Measurements from ENCODE around the gene IPP. TPM values are rescaled to one million over a fixed set of nuclear protein-coding genes. Genes with fewer than 3 reads are reported as not detected.

Gene IPP
- total and polyA plus RNA-seq, 2 of the 4 experiments (the other 2 are of a cell fraction), result 4.6 to 10.6 TPM

DNA sequence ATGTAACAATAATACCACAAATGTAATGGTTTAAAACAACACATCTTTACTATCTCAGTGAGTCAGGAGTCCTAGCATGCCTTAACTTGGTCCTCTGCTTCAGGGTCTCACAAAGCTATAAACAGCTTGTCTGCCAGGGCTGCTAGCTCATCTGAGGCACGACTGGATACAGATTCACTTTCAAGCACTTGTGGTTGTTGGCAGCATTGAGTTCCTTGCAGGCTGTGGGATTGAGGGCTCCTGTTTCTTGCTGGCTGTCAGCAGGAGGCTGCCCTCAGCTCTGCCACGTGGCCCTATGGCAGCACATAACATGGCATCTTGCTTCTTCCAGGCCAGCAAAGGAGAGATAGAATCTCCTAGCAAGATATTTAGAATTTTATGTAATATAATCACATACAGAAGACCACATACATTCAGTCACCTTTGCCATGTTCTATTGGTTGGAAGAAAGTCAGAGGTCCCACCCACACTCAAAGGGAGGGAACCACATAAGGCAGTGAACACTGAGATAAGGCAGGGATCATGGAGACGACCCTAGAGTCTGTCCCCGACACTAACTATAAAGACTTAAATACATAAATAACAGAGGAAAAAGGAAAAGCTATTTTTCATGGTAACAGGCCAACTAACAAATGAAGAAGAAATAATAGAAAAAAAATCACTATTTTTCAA lies 18.9 kb upstream of the IPP start (continued):
- TF ChIP-seq, protein P1, sequence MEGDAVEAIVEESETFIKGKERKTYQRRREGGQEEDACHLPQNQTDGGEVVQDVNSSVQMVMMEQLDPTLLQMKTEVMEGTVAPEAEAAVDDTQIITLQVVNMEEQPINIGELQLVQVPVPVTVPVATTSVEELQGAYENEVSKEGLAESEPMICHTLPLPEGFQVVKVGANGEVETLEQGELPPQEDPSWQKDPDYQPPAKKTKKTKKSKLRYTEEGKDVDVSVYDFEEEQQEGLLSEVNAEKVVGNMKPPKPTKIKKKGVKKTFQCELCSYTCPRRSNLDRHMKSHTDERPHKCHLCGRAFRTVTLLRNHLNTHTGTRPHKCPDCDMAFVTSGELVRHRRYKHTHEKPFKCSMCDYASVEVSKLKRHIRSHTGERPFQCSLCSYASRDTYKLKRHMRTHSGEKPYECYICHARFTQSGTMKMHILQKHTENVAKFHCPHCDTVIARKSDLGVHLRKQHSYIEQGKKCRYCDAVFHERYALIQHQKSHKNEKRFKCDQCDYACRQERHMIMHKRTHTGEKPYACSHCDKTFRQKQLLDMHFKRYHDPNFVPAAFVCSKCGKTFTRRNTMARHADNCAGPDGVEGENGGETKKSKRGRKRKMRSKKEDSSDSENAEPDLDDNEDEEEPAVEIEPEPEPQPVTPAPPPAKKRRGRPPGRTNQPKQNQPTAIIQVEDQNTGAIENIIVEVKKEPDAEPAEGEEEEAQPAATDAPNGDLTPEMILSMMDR (conservative IDR thresholded peaks at IDR 0.05; ENCODE audit: low read depth, low read length), result no peak
- TF ChIP-seq RAD21 (IDR thresholded peaks at IDR 0.05; ENCODE audit: low read length), result no peak

- Histone ChIP-seq H4K20me1 (ENCODE audit: insufficient read depth, low read length) (no peaks in the 10 kb centered on the region), H3K9me3 (ENCODE audit: control insufficient read depth, insufficient read depth, low read length) (no peaks in the 10 kb centered on the region), H3K27me3 (ENCODE audit: control insufficient read depth, insufficient read depth, low read length) (no peaks in the 10 kb centered on the region; the same call in 1 of the 2 replicates), H3K4ac (ENCODE audit: low read depth, low read length) (peak overlapping the region; percentile 71; the same call in 1 of the 2 replicates), H2BK120ac (ENCODE audit: low read depth, low read length) (no peak overlapping the region), H4K8ac (ENCODE audit: low read depth in 2 of 2, low read length in 2 of 2) (peak overlapping the region in 1 of 2 experiments; percentile 12; a peak in 1 of 4 replicates), H3K4me2 (ENCODE audit: low read depth, low read length) (no peak overlapping the region), H3K4me1 (ENCODE audit: control insufficient read depth, insufficient read depth, low read length) (0 out of 2 replicates have a peak, but pooled peaks cover 2% of the 10 kb centered on the region), H3K14ac (replicated peaks; ENCODE audit: low read depth, low read length) (no peak overlapping the region), H4K5ac (ENCODE audit: low read depth, low read length) (no peak overlapping the region), H2AK9ac (replicated peaks; ENCODE audit: low read depth, low read length, poor library complexity) (no peak overlapping the region), H3K56ac (ENCODE audit: extremely low read depth, insufficient read depth, low read length) (no peak overlapping the region), H3K79me1 (ENCODE audit: low read depth in 1 of 2, low read length in 2 of 2) (no peaks in the 10 kb centered on the region), H4K91ac (ENCODE audit: insufficient read depth, low read depth, low read length) (no peak overlapping the region), H3K18ac (ENCODE audit: low read depth, low read length) (no peak overlapping the region), H2BK20ac (ENCODE audit: low read depth, low read length) (no peak overlapping the region), H3K4me3 (ENCODE audit: insufficient read depth, low read depth, low read length) (no peak overlapping the region), H3K27ac (ENCODE audit: insufficient read depth, low read length) (no peak overlapping the region), H3K23ac (ENCODE audit: low read depth, low read length) (no peak overlapping the region), H2AFZ (replicated peaks; ENCODE audit: low read length, poor library complexity) (peak overlapping the region; percentile 70), H3K9ac (ENCODE audit: low read depth, low read length) (no peak overlapping the region), H3K9me1 (ENCODE audit: insufficient read depth, low read length) (no peaks in the 10 kb centered on the region; the same call in 1 of the 2 replicates), H3K36me3 (ENCODE audit: control insufficient read depth, insufficient read depth, low read length) (no peaks in the 10 kb centered on the region), H2BK5ac (ENCODE audit: low read depth, low read length, poor library complexity, severe bottlenecking) (no peak overlapping the region), H2AK5ac (ENCODE audit: low read depth, low read length) (no peak overlapping the region), H2BK15ac (ENCODE audit: low read depth, low read length) (no peak overlapping the region)
- ChIA-PET CTCF (no interaction called here), POLR2A (ENCODE audit: unreplicated experiment) (no interaction called here)
- intact Hi-C loops (cut with micrococcal nuclease), result loop anchor here (5.0 kb wide), 1 partner anchor 35 kb away; the partner anchor contains the start of gene MAST2
- peak; percentile 76 for DNase-seq
- WGBS, 2 experiments (ENCODE audit: extremely low coverage in 2 of 2, insufficient read length in 1 of 2), result no CpG with 5 or more reads among the region's 6 CpGs
- no TSS peak for BruUV-seq (replicated peaks)
- in situ Hi-C loops (cut with MboI; ENCODE audit: low sequenced_read_pairs), result no loop called here
- ATAC-seq (ENCODE audit: low read depth), result no peak
- TF ChIP-seq, protein P1 (conservative IDR thresholded peaks at IDR 0.05; ENCODE audit: low read depth, low read length), result no peak
- no peak for TF ChIP-seq MAZ (IDR thresholded peaks at IDR 0.05; ENCODE audit: borderline replicate concordance, low read depth, low read length)
- dilution Hi-C loops (cut with HindIII; ENCODE audit: low sequenced_read_pairs, unreplicated experiment), result no loop called here
Measured at GRCh38 chr1:45767035-45767434, 16.6 kb upstream of the IPP start.
